Spinal cord (tissue), 10 donors: ENCODE results near the gene BCL6. TPM values are rescaled to one million over a fixed set of nuclear protein-coding genes. Genes with fewer than 3 reads are reported as not detected.

Experiments used
- DNase-seq, 6 donors: peaks; one replicate each; pipeline versions ENCODE4 v3.0.0 to v3.0.0-alpha.2; 2013 to 2015; ENCODE audit warnings: low spot score in 6 of 6, low read depth in 4 of 6
- H3K27ac ChIP-seq: one replicate; pipeline ENCODE4 v1.5.1; 2013; ENCODE audit warnings: low read depth, low read length, control low read depth
- H3K27me3 ChIP-seq: one replicate; pipeline ENCODE4 v1.6.1; 2013; ENCODE audit warnings: low read length; ENCODE audit not compliant: control insufficient read depth, insufficient read depth
- H3K36me3 ChIP-seq: one replicate; pipeline ENCODE4 v1.6.1; 2013; ENCODE audit warnings: low read length; ENCODE audit not compliant: control insufficient read depth, insufficient read depth
- H3K4me1 ChIP-seq: one replicate; pipeline ENCODE4 v1.6.1; 2013; ENCODE audit warnings: low read length; ENCODE audit not compliant: control insufficient read depth, insufficient read depth
- H3K4me3 ChIP-seq: one replicate; pipeline ENCODE4 v1.5.1; 2013; ENCODE audit warnings: low read depth, low read length, control low read depth
- H3K9me3 ChIP-seq: one replicate; pipeline ENCODE4 v1.6.1; 2013; ENCODE audit warnings: low read length; ENCODE audit not compliant: control insufficient read depth, insufficient read depth
- WGBS: methylation state at CpG from one replicate; pipeline ENCODE4 v1.1.5; 2013; ENCODE audit warnings: missing lambda C conversion rate; ENCODE audit not compliant: insufficient coverage; 5-methylcytosine and 5-hydroxymethylcytosine counted together
- polyA plus RNA-seq, 2 donors: library from polyadenylated mRNA; unstranded; fragments of 120-200 nt; gene quantifications; one replicate each; pipeline ENCODE4 v1.2.1, GENCODE V29; 2013; ENCODE audit not compliant: insufficient read length in 2 of 2
- total RNA-seq, 2 donors: library from RNA; depleted of rRNA in 1 of 2; stranded (reverse); fragments of 120-200 nt in 1 of 2; fragments of >200 nt in 1 of 2; gene quantifications; one replicate each; pipeline versions ENCODE4 v1.2.3 to v1.2.4, GENCODE V29; 2013 to 2014
- donor health status: healthy.

The BCL6 gene
- total and polyA plus RNA-seq, 4 donors, result 14.5 to 38.5 (median 27.3) TPM

GRCh38 chr3:187763850-187764648 lies 18.8 kb upstream of the BCL6 start:
- DNase-seq, result no peak
- 73% methylated on average over 7 of the region's 7 CpGs for WGBS
- Histone ChIP-seq H3K9me3 (no peaks in the 10 kb centered on the region), H3K36me3 (no peaks in the 10 kb centered on the region), H3K27me3 (no peaks in the 10 kb centered on the region), H3K4me1 (no peaks in the 10 kb centered on the region), H3K27ac (no peak overlapping the region), H3K4me3 (no peak overlapping the region)

DNA sequence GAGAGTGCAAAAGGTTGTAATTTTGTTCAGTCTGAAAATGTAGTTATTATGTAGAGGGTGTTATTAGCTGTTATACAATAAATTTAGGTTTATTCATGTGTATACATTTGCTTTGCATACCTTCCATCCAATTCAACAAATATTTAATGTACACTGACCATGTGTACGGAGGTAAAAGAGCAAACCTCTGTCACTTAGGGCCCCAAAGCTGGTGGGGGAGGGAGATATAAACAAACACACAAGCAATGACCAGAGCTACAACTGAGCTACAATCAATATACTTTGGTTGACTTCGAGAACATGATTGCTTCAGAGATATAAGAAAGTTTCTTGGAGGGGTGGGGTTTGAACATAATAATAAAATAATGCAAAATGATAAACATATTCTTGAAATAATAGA lies 17.5 kb upstream of the BCL6 start:
- no peak for DNase-seq
- Histone ChIP-seq H3K4me1 (no peaks in the 10 kb centered on the region), H3K9me3 (no peaks in the 10 kb centered on the region), H3K27me3 (no peaks in the 10 kb centered on the region), H3K36me3 (no peaks in the 10 kb centered on the region), H3K4me3 (no peak overlapping the region), H3K27ac (no peak overlapping the region)
- no CpG with 5 or more reads among the region's 2 CpGs for WGBS

- Histone ChIP-seq H3K9me3 (no peaks in the 10 kb centered on the region), H3K4me1 (no peaks in the 10 kb centered on the region), H3K4me3 (no peak overlapping the region), H3K27me3 (no peaks in the 10 kb centered on the region), H3K36me3 (no peaks in the 10 kb centered on the region), H3K27ac (no peak overlapping the region)
- DNase-seq, result no peak
- no CpG with 5 or more reads among the region's 2 CpGs for WGBS
Observed at GRCh38 chr3:187759601-187760000, 14.3 kb upstream of the BCL6 start.

GRCh38 chr3:187758318-187758955 lies 13.2 kb upstream of the BCL6 start:
- H3K9me3 ChIP-seq, result no peaks in the 10 kb centered on the region
- no peak overlapping the region for H3K4me3 ChIP-seq
- H3K27me3 ChIP-seq, result no peaks in the 10 kb centered on the region
- H3K36me3 ChIP-seq, result no peaks in the 10 kb centered on the region
- no CpG with 5 or more reads among the region's 1 CpG for WGBS
- H3K4me1 ChIP-seq, result no peaks in the 10 kb centered on the region
- no peak overlapping the region for H3K27ac ChIP-seq
- no peak for DNase-seq

- H3K4me1 ChIP-seq, result peaks cover 5% of the 10 kb centered on the region
- WGBS, result no CpG with 5 or more reads among the region's 4 CpGs
- DNase-seq, result no peak
Observed at GRCh38 chr3:187753516-187753915, 8.2 kb upstream of the BCL6 start.

DNA sequence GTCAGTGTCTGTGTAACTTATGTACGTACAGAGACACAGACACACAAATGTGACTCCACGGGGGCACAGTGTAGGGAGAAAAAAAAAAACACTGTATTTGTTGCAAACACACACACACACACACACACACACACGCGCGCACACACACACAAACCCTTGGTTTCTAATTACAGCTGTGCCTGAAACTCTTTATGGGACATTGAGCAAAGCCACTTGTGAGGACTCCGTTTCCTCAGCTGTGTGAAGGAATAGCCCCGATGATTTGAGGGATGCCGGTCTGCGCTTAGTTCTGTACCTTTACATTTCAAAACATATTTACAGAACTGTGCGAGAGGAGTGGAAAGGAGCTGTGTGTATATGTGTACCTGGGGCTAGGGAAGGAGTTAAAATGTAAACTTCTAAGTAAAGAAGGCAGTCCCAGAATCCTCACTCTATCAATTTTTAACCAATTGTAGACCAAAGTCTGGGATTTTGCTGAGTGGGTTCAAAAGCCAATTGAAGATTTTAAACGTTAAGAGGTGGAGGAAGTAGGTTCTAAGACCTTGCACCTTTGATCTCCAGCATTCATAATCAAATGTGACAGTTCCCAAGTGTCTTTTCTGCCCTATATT lies 5.3 kb upstream of the BCL6 start:
- no CpG with 5 or more reads among the region's 11 CpGs for WGBS
- DNase-seq, result peak in 1 of 6 donors; percentile 31
- no peaks in the 10 kb centered on the region for H3K9me3 ChIP-seq
- H3K4me1 ChIP-seq, result peaks cover 8% of the 10 kb centered on the region
- H3K36me3 ChIP-seq, result no peaks in the 10 kb centered on the region
- peaks cover 4% of the 10 kb centered on the region for H3K27me3 ChIP-seq
- H3K27ac ChIP-seq, result no peak overlapping the region
- H3K4me3 ChIP-seq, result peak overlapping the region; percentile 19

More at GRCh38 chr3:187753516-187753915, 8.2 kb upstream of the BCL6 start:
- Histone ChIP-seq H3K9me3 (no peaks in the 10 kb centered on the region), H3K27me3 (peaks cover 4% of the 10 kb centered on the region), H3K36me3 (no peaks in the 10 kb centered on the region), H3K4me3 (no peak overlapping the region), H3K27ac (no peak overlapping the region)

GRCh38 chr3:187750006-187750512 lies 4.8 kb upstream of the BCL6 start:
- Histone ChIP-seq H3K36me3 (no peaks in the 10 kb centered on the region), H3K27me3 (peaks cover 4% of the 10 kb centered on the region), H3K27ac (no peak overlapping the region), H3K4me3 (peak overlapping the region; percentile 19), H3K9me3 (no peaks in the 10 kb centered on the region), H3K4me1 (peaks cover 8% of the 10 kb centered on the region)
- DNase-seq, result peak in 3 of 6 donors; percentile 31 to 60 (median 52)
- 39% methylated on average over 12 of the region's 14 CpGs for WGBS

DNA sequence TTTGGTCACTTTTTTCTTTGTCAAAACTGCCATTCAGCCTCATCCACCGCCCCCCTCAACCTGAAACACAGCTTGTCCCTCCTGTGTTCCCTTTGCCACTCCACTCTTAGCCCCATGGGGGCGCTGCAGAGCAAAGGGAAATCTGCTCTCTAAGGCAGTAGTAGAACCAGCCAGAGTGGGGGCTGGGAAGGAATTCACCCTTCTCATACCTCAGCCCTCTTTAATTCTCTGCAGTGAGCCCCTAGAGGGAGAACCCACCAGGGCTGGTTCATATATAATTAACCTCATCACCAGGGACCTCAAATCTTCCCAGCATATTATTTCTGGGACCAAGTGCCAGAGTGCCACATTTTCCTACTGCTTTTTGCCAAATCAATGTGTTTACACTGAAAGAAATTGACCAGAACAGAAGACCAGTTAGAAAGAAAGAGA lies 2.8 kb upstream of the BCL6 start:
- Histone ChIP-seq H3K27ac (peak overlapping the region; percentile 99), H3K36me3 (no peaks in the 10 kb centered on the region), H3K4me3 (no peak overlapping the region), H3K9me3 (no peaks in the 10 kb centered on the region), H3K27me3 (peaks cover 4% of the 10 kb centered on the region), H3K4me1 (peaks cover 8% of the 10 kb centered on the region)
- WGBS, result 0% methylated on average over 1 of the region's 2 CpGs
- peak in 4 of 6 donors; percentile 86 to 96 (median 94) for DNase-seq

GRCh38 chr3:187747506-187747905 lies 2.2 kb upstream of the BCL6 start:
- H3K27ac ChIP-seq, result peak overlapping the region; percentile 99
- H3K9me3 ChIP-seq, result no peaks in the 10 kb centered on the region
- WGBS, result 32% methylated on average over 4 of the region's 5 CpGs

More at GRCh38 chr3:187747506-187747905, 2.2 kb upstream of the BCL6 start:
- DNase-seq, result no peak
- Histone ChIP-seq H3K4me1 (peaks cover 10% of the 10 kb centered on the region), H3K36me3 (no peaks in the 10 kb centered on the region), H3K4me3 (no peak overlapping the region), H3K27me3 (peaks cover 6% of the 10 kb centered on the region)
